Endothelial cell of umbilical vein (primary cell): Measurements from ENCODE around the gene ASNSD1. TPM values are rescaled to one million over a fixed set of nuclear protein-coding genes. Genes with fewer than 3 reads are reported as not detected.

Source experiments
- BruUV-seq: library from RNA; stranded (reverse); fragments of 400-500 nt; replicated peaks from 2 replicates; lab custom pipeline; 2021; lab: Mats Ljungman, UMichigan
- CTCF ChIA-PET: fragments of 300-600, 350-600 bp; sonication (Branson Sonifier 250); formaldehyde crosslinking; loops from one replicate; lab custom pipeline; 2021; ENCODE audit warnings: antibody characterized with exemption, inconsistent platforms; lab: Charles Lee
- POLR2A ChIA-PET: fragments of 300-600, 350-600 bp; sonication (Branson Sonifier 250); formaldehyde crosslinking; loops from one replicate; lab custom pipeline; 2021; ENCODE audit warnings: antibody characterized with exemption, inconsistent platforms; lab: Charles Lee
- DNase-seq: peaks from one replicate; pipeline ENCODE4 v3.0.0-alpha.2; 2011; ENCODE audit warnings: low read depth, low spot score
- FAIRE-seq: peaks from 2 replicates; lab custom pipeline; 2011; peaks lifted over from hg19 to GRCh38; lab: Jason Lieb, UNC
- H2AFZ ChIP-seq: 2 replicates; pipeline ENCODE4 v1.6.0; 2012; ENCODE audit warnings: low read depth, low read length, control low read depth, inconsistent platforms
- H3K27ac ChIP-seq: 2 replicates; pipeline ENCODE4 v1.5.1; 2011; ENCODE audit warnings: low read depth, mild to moderate bottlenecking, control low read depth, low read length, moderate library complexity; ENCODE audit not compliant: insufficient read depth
- H3K27me3 ChIP-seq, 2 experiments: 2 replicates each; pipeline versions ENCODE4 v1.6.0 to v1.6.1; 2011; ENCODE audit warnings: low read length in 2 of 2, mixed read lengths in 1 of 2; ENCODE audit not compliant: control insufficient read depth in 2 of 2, insufficient read depth in 2 of 2
- H3K36me3 ChIP-seq, 2 experiments: 2 replicates in 1 of 2; 3 replicates in 1 of 2; pipeline ENCODE4 v1.5.1; 2011; ENCODE audit warnings: low read length in 2 of 2, mild to moderate bottlenecking in 1 of 2, moderate library complexity in 1 of 2; ENCODE audit not compliant: control insufficient read depth in 2 of 2, insufficient read depth in 2 of 2; ENCODE audit errors: extremely low read depth in 1 of 2
- H3K4me1 ChIP-seq: 3 replicates; pipeline ENCODE4 v1.5.1; 2011; ENCODE audit warnings: mild to moderate bottlenecking, low read length; ENCODE audit not compliant: control insufficient read depth, insufficient read depth; ENCODE audit errors: extremely low read depth
- H3K4me2 ChIP-seq: 2 replicates; pipeline ENCODE4 v1.6.1; 2011; ENCODE audit warnings: low read length, control low read depth, mixed read lengths; ENCODE audit not compliant: insufficient read depth
- H3K4me3 ChIP-seq, 3 experiments: fragments of 200-600 bp in 1 of 3; sonication (generic), shearing (Covaris generic) in 1 of 3; replicated peaks in 1 of 3; 2 replicates each; pipeline ENCODE4 v1.5.1; 2011 to 2016; ENCODE audit warnings: control low read depth in 3 of 3, low read length in 3 of 3, mild to moderate bottlenecking in 2 of 3, inconsistent platforms in 1 of 3, low read depth in 1 of 3, moderate library complexity in 1 of 3; ENCODE audit not compliant: insufficient read depth in 1 of 3
- H3K79me2 ChIP-seq: 2 replicates; pipeline ENCODE4 v1.6.0; 2012; ENCODE audit warnings: low read length, inconsistent platforms; ENCODE audit not compliant: control insufficient read depth, insufficient read depth
- H3K9ac ChIP-seq: replicated peaks from 2 replicates; pipeline ENCODE3; 2011; ENCODE audit warnings: low read length, control low read depth; ENCODE audit not compliant: insufficient read depth; ENCODE audit errors: extremely low read depth
- H3K9me1 ChIP-seq: replicated peaks from 3 replicates; pipeline ENCODE4 v1.6.0; 2011; ENCODE audit warnings: mild to moderate bottlenecking, low read length; ENCODE audit not compliant: control insufficient read depth, insufficient read depth; ENCODE audit errors: extremely low read depth
- H3K9me3 ChIP-seq: replicated peaks from 2 replicates; pipeline ENCODE4 v1.5.1; 2012; ENCODE audit warnings: low read length, inconsistent platforms; ENCODE audit not compliant: control insufficient read depth, insufficient read depth
- H4K20me1 ChIP-seq: replicated peaks from 2 replicates; pipeline ENCODE3; 2011; ENCODE audit warnings: mild to moderate bottlenecking, low read length; ENCODE audit not compliant: control insufficient read depth, insufficient read depth; ENCODE audit errors: extremely low read depth
- EZH2 ChIP-seq: IDR thresholded peaks from 2 replicates; pipeline ENCODE4 v1.6.1; 2012; ENCODE audit warnings: borderline replicate concordance, low read depth, mild to moderate bottlenecking, moderate library complexity, low read length, inconsistent platforms; ENCODE audit not compliant: severe bottlenecking
- FOS ChIP-seq: IDR thresholded peaks from 2 replicates; pipeline ENCODE4 v1.6.1; 2011; ENCODE audit warnings: mild to moderate bottlenecking, low read length, moderate library complexity, borderline replicate concordance; ENCODE audit not compliant: insufficient read depth
- GATA2 ChIP-seq: IDR thresholded peaks from 2 replicates; pipeline ENCODE4 v1.7.0; 2011; ENCODE audit warnings: low read depth, mild to moderate bottlenecking, moderate library complexity, mixed read lengths, low read length; ENCODE audit not compliant: insufficient read length, insufficient read depth
- JUN ChIP-seq: IDR thresholded peaks from 2 replicates; pipeline ENCODE4 v1.6.1; 2011; ENCODE audit warnings: borderline replicate concordance, low read depth; ENCODE audit not compliant: insufficient read length, insufficient read depth
- MYC ChIP-seq: IDR thresholded peaks from one replicate; pipeline ENCODE4 v1.6.1; 2011; ENCODE audit warnings: mild to moderate bottlenecking, low read depth, low read length
- POLR2A ChIP-seq: IDR thresholded peaks from 2 replicates; pipeline ENCODE4 v1.6.1; 2012; ENCODE audit warnings: low read depth, mild to moderate bottlenecking, control low read depth, low read length
- dilution Hi-C: fragments of 300-500 bp; cut with MboI; formaldehyde crosslinking; loops from one replicate; pipeline ENCODE4 v1.15.0; 2019; ENCODE audit warnings: low sequenced_read_pairs; ENCODE audit not compliant: extremely low pct_ligation_motif_present
- intact Hi-C: fragments of 100-400 bp; cut with micrococcal nuclease; formaldehyde crosslinking; loops from one replicate; pipeline ENCODE4 v1.10.0; 2022
- polyA plus RNA-seq, 4 experiments: library from polyadenylated mRNA; depleted of rRNA in 3 of 4; stranded (reverse) in 3 of 4; unstranded in 1 of 4; fragments of >200 nt; gene quantifications; 2 replicates each; pipeline versions ENCODE4 v1.2.1 to v1.2.3, GENCODE V29; 2011 to 2012; ENCODE audit warnings: missing spikeins in 1 of 4
- total RNA-seq: library from RNA; stranded (reverse); gene quantifications from 2 replicates; pipeline ENCODE4 v1.2.3, GENCODE V29; 2021
- TF ChIP-seq, protein P1 (sequence below): IDR thresholded peaks from 2 replicates; pipeline ENCODE4 v1.6.1; 2011; ENCODE audit not compliant: insufficient read depth, insufficient read length
- TF ChIP-seq, protein P2 (sequence below), 2 donors: IDR thresholded peaks; 1 replicate in 1 of 2; 2 replicates in 1 of 2; pipeline ENCODE4 v1.5.1; 2011; ENCODE audit warnings: low read length in 2 of 2, mild to moderate bottlenecking in 2 of 2, moderate library complexity in 2 of 2, control low read depth in 1 of 2, inconsistent platforms in 1 of 2, low read depth in 1 of 2; ENCODE audit not compliant: insufficient read depth in 1 of 2; ENCODE audit errors: extremely low read depth in 1 of 2

The ASNSD1 gene
- total and polyA plus RNA-seq, 2 donors (not counting 3 experiments of a cell fraction or from before 2014, with no cell fraction given): 15.8 to 39.5 TPM

DNA sequence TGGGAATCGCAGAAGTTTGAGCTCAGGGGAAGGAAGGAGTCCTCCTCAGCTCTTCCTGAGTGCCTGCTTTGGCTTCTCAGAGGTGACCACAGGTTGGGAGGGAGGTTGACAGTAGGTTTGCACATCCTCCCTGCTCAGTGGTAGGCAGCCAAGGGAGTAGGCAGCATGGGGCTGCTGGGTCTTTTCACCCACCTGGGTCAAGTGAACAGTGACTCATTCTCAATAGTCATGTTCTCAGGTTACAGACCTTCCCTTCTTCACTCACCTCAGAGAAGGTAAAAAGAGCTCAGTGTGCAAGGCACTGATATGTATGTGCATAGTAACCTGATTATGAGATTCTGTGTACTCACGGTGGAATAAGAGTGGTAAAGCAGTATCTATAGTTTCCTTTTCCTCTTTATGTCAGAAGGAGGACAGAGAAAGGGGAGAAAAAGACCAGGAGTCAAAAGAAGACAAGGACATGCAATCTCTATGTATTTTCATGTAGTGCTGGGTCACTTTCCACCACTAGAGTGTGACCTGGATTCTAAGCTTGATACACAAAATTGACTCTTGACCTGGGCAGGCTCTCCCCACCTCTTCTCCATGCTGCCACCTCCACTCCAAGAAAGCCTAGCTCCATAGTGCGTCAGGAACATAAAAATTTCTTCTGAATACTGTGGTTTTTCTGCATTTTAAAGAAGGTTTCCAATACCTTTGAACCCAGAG is 36.5 kb upstream of the ASNSD1 start:
- intact Hi-C loops: no loop called here
- BruUV-seq: no TSS peak
- H3K27ac ChIP-seq: no peak overlapping the region
- H3K9ac ChIP-seq: no peak overlapping the region
- H3K4me3 ChIP-seq: no peak overlapping the region
- no peak overlapping the region for H3K4me2 ChIP-seq
- no peaks in the 10 kb centered on the region for H3K9me3 ChIP-seq
- CTCF ChIA-PET: interaction anchor here (1.1 to 1.2 kb wide), 2 partner anchors 9 to 36 kb away, joined by 3 to 4 read pairs; no protein-coding TSS in a partner anchor
- no peak for DNase-seq
- TF ChIP-seq MYC: no peak
- TF ChIP-seq, protein P1, sequence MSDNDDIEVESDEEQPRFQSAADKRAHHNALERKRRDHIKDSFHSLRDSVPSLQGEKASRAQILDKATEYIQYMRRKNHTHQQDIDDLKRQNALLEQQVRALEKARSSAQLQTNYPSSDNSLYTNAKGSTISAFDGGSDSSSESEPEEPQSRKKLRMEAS: no peak
- no peak for TF ChIP-seq JUN
- TF ChIP-seq, protein P2, sequence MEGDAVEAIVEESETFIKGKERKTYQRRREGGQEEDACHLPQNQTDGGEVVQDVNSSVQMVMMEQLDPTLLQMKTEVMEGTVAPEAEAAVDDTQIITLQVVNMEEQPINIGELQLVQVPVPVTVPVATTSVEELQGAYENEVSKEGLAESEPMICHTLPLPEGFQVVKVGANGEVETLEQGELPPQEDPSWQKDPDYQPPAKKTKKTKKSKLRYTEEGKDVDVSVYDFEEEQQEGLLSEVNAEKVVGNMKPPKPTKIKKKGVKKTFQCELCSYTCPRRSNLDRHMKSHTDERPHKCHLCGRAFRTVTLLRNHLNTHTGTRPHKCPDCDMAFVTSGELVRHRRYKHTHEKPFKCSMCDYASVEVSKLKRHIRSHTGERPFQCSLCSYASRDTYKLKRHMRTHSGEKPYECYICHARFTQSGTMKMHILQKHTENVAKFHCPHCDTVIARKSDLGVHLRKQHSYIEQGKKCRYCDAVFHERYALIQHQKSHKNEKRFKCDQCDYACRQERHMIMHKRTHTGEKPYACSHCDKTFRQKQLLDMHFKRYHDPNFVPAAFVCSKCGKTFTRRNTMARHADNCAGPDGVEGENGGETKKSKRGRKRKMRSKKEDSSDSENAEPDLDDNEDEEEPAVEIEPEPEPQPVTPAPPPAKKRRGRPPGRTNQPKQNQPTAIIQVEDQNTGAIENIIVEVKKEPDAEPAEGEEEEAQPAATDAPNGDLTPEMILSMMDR (IDR thresholded peaks at IDR 0.05; ENCODE audit: extremely low read depth in 1 of 2, insufficient read depth in 1 of 2, low read depth in 1 of 2, low read length in 2 of 2): no peak
- no peak for TF ChIP-seq POLR2A
- TF ChIP-seq GATA2: no peak
- no peak for TF ChIP-seq EZH2
- TF ChIP-seq FOS: no peak
- no peaks in the 10 kb centered on the region for H3K79me2 ChIP-seq
- dilution Hi-C loops: no loop called here
- H3K9me1 ChIP-seq: no peaks in the 10 kb centered on the region
- no peak overlapping the region for H2AFZ ChIP-seq
- no peak for FAIRE-seq
- POLR2A ChIA-PET: no interaction called here
- H3K4me1 ChIP-seq: peaks cover 4% of the 10 kb centered on the region
- H3K27me3 ChIP-seq: no peaks in the 10 kb centered on the region
- H3K36me3 ChIP-seq: no peaks in the 10 kb centered on the region
- H4K20me1 ChIP-seq: no peaks in the 10 kb centered on the region
